Measurements from ENCODE around the gene CCSAP. TPM values are rescaled to one million over a fixed set of nuclear protein-coding genes. Genes with fewer than 3 reads are reported as not detected.
A peak's percentile ranks its signal among the peaks of the same experiment; 100 is the strongest.

CCSAP gene
- 1 to 10 TPM; 5.1 to 6.7 (median 6.2) TPM for total RNA-seq

- Histone ChIP-seq H3K27ac (peak within 1 kb of the TSS; percentile 55 to 96 (median 94)), H3K9me3 (no peaks in the 10 kb centered on the region), H3K4me1 (peaks cover 0 to 32% (median 3%) of the 10 kb centered on the region in 3 donors), H3K4me3 (peak within 1 kb of the TSS; percentile 47 to 98), H3K36me3 (no peaks in the 10 kb centered on the region), H3K27me3 (peaks cover 28% of the 10 kb centered on the region)
- peak; percentile 74 for ATAC-seq
- WGBS, 2 donors (ENCODE audit: low coverage in 1 of 2), result 0 to 1% methylated on average over 6 to 13 of the region's 83 CpGs
- TF ChIP-seq POLR2AphosphoS5 (IDR thresholded peaks at IDR 0.05) (peak; percentile 47), CTCF (IDR thresholded peaks at IDR 0.05) (peak in 1 of 4 experiments; percentile 41), POLR2A (IDR thresholded peaks at IDR 0.05) (peak; percentile 34 to 59), EP300 (IDR thresholded peaks at IDR 0.05) (no peak)
These were observed at the start of gene CCSAP for GRCh38 chr1:229342656-229343569. Gene CCSAP (minus strand): TSS chr1:229343047. CDS start chr1:229342465, 582 bp downstream.

- H3K9me3 ChIP-seq, result peaks cover 0 to 13% (median 0%) of the 10 kb centered on the region in 3 donors
- H3K4me1 ChIP-seq, result no peaks in the 10 kb centered on the region
- peaks cover 44% of the 10 kb centered on the region for H3K27me3 ChIP-seq
- TF ChIP-seq CTCF (IDR thresholded peaks at IDR 0.05) (no peak), POLR2A (IDR thresholded peaks at IDR 0.05) (no peak), EP300 (IDR thresholded peaks at IDR 0.05) (no peak), POLR2AphosphoS5 (IDR thresholded peaks at IDR 0.05) (no peak)
- no peak overlapping the region for H3K27ac ChIP-seq
- ATAC-seq, result no peak
- 85 to 100% methylated on average over 2 to 3 of the region's 7 CpGs for WGBS, 2 donors (ENCODE audit: low coverage in 1 of 2)
- no peak overlapping the region for H3K4me3 ChIP-seq
- no peaks in the 10 kb centered on the region for H3K36me3 ChIP-seq
These were observed 47.3 kb upstream of the CCSAP start for GRCh38 chr1:229390130-229390529.

- Histone ChIP-seq H3K36me3 (no peaks in the 10 kb centered on the region), H3K4me1 (no peaks in the 10 kb centered on the region), H3K4me3 (no peak overlapping the region), H3K27me3 (peaks cover 42% of the 10 kb centered on the region), H3K27ac (no peak overlapping the region), H3K9me3 (peaks cover 0 to 13% (median 0%) of the 10 kb centered on the region in 3 donors)
- no peak for ATAC-seq
- no peak for TF ChIP-seq EP300 (IDR thresholded peaks at IDR 0.05)
- no peak for TF ChIP-seq POLR2AphosphoS5 (IDR thresholded peaks at IDR 0.05)
- no peak for TF ChIP-seq POLR2A (IDR thresholded peaks at IDR 0.05)
- TF ChIP-seq CTCF (IDR thresholded peaks at IDR 0.05), result no peak
- WGBS, 2 donors (ENCODE audit: low coverage in 1 of 2), result 64 to 72% methylated on average over 7 of the region's 7 CpGs
These were observed 46.2 kb upstream of the CCSAP start for GRCh38 chr1:229388897-229389580.

- Histone ChIP-seq H3K9me3 (peaks cover 0 to 11% (median 0%) of the 10 kb centered on the region in 3 donors), H3K4me3 (no peak overlapping the region), H3K4me1 (no peaks in the 10 kb centered on the region), H3K27me3 (peaks cover 44% of the 10 kb centered on the region), H3K27ac (no peak overlapping the region), H3K36me3 (no peaks in the 10 kb centered on the region)
- ATAC-seq, result no peak
- TF ChIP-seq CTCF (IDR thresholded peaks at IDR 0.05), result no peak
- no peak for TF ChIP-seq POLR2A (IDR thresholded peaks at IDR 0.05)
- TF ChIP-seq POLR2AphosphoS5 (IDR thresholded peaks at IDR 0.05), result no peak
- no peak for TF ChIP-seq EP300 (IDR thresholded peaks at IDR 0.05)
- WGBS, 2 donors (ENCODE audit: low coverage in 1 of 2), result 56 to 59% methylated on average over 4 to 6 of the region's 8 CpGs
These were observed 43.1 kb upstream of the CCSAP start for GRCh38 chr1:229385853-229386456.
